CD14-positive monocyte (primary cell): ENCODE results near the gene CHMP2B. TPM values are rescaled to one million over a fixed set of nuclear protein-coding genes. Genes with fewer than 3 reads are reported as not detected.

Source experiments
- DNase-seq, 3 donors: peaks; one replicate each; pipeline ENCODE4 v3.0.0-alpha.2; 2011 to 2022
- H2AFZ ChIP-seq: 2 replicates; pipeline ENCODE4 v1.6.0; 2012; ENCODE audit warnings: mild to moderate bottlenecking, low read depth, low read length, inconsistent platforms; ENCODE audit not compliant: insufficient read depth, poor library complexity, severe bottlenecking
- H3K27ac ChIP-seq, 2 donors: 1 replicate in 1 of 2; 2 replicates in 1 of 2; pipeline ENCODE4 v1.5.1; 2012 to 2013; ENCODE audit warnings: low read length in 2 of 2, control low read depth in 1 of 2, inconsistent platforms in 1 of 2, low read depth in 1 of 2, mild to moderate bottlenecking in 1 of 2
- H3K27me3 ChIP-seq, 2 donors: one replicate each; pipeline versions ENCODE4 v1.6.0 to v1.6.1; 2011 to 2013; ENCODE audit warnings: low read length in 2 of 2; ENCODE audit not compliant: control insufficient read depth in 2 of 2, insufficient read depth in 2 of 2
- H3K36me3 ChIP-seq, 2 donors: replicated peaks in 1 of 2; 1 replicate in 1 of 2; 2 replicates in 1 of 2; pipeline versions ENCODE4 v1.5.1 to v1.6.1; 2012 to 2013; ENCODE audit warnings: low read length in 2 of 2, control low read depth in 1 of 2, inconsistent platforms in 1 of 2, mild to moderate bottlenecking in 1 of 2; ENCODE audit not compliant: insufficient read depth in 2 of 2, control insufficient read depth in 1 of 2
- H3K4me1 ChIP-seq, 2 donors: 1 replicate in 1 of 2; 2 replicates in 1 of 2; pipeline versions ENCODE4 v1.5.1 to v1.6.1; 2012 to 2013; ENCODE audit warnings: low read length in 2 of 2, control low read depth in 1 of 2, inconsistent platforms in 1 of 2, mild to moderate bottlenecking in 1 of 2, moderate library complexity in 1 of 2; ENCODE audit not compliant: insufficient read depth in 2 of 2, control insufficient read depth in 1 of 2
- H3K4me2 ChIP-seq: replicated peaks from 2 replicates; pipeline ENCODE3; 2012; ENCODE audit warnings: low read length, moderate library complexity, mild to moderate bottlenecking; ENCODE audit not compliant: poor library complexity, severe bottlenecking; ENCODE audit errors: extremely low read depth
- H3K4me3 ChIP-seq, 3 experiments: fragments of 200-600 bp in 1 of 3; sonication (generic) in 1 of 3; replicated peaks in 1 of 3; 1 replicate in 2 of 3; 2 replicates in 1 of 3; pipeline ENCODE4 v1.5.1; 2011 to 2013; ENCODE audit warnings: low read length in 3 of 3, mild to moderate bottlenecking in 3 of 3, control low read depth in 2 of 3, low read depth in 2 of 3, inconsistent platforms in 1 of 3, moderate library complexity in 1 of 3
- H3K79me2 ChIP-seq: 2 replicates; pipeline ENCODE4 v1.6.0; 2012; ENCODE audit warnings: mild to moderate bottlenecking, control low read depth, inconsistent platforms, low read length, moderate library complexity; ENCODE audit not compliant: insufficient read depth
- H3K9ac ChIP-seq: 2 replicates; pipeline ENCODE4 v1.6.0; 2017; ENCODE audit warnings: low read length, mild to moderate bottlenecking; ENCODE audit not compliant: insufficient read depth, poor library complexity, severe bottlenecking
- H3K9me3 ChIP-seq, 2 donors: replicated peaks in 1 of 2; 1 replicate in 1 of 2; 2 replicates in 1 of 2; pipeline versions ENCODE4 v1.5.1 to v1.6.1; 2012 to 2013; ENCODE audit warnings: low read length in 2 of 2, control low read depth in 1 of 2; ENCODE audit not compliant: control insufficient read depth in 1 of 2, insufficient read depth in 1 of 2
- H4K20me1 ChIP-seq: 2 replicates; pipeline ENCODE4 v1.6.0; 2012; ENCODE audit warnings: mild to moderate bottlenecking, low read length, control low read depth, moderate library complexity; ENCODE audit not compliant: insufficient read depth
- H3K27ac Mint-ChIP-seq, 7 donors: one replicate each; pipeline ENCODE4 v1.8.0; 2020; ENCODE audit warnings: mild to moderate bottlenecking in 7 of 7, mixed read lengths in 7 of 7, moderate library complexity in 6 of 7, inconsistent platforms in 2 of 7
- H3K27me3 Mint-ChIP-seq, 3 donors: one replicate each; pipeline ENCODE4 v1.8.0; 2021 to 2022; ENCODE audit warnings: low read depth in 3 of 3, mild to moderate bottlenecking in 3 of 3, mixed read lengths in 3 of 3, moderate library complexity in 3 of 3, inconsistent platforms in 1 of 3
- H3K36me3 Mint-ChIP-seq, 2 donors: one replicate each; pipeline ENCODE4 v1.8.0; 2020; ENCODE audit warnings: mixed read lengths in 2 of 2, inconsistent platforms in 1 of 2, mild to moderate bottlenecking in 1 of 2
- H3K4me1 Mint-ChIP-seq: one replicate; pipeline ENCODE4 v1.8.0; 2020; ENCODE audit warnings: mild to moderate bottlenecking, mixed read lengths
- H3K4me3 Mint-ChIP-seq, 2 donors: one replicate each; pipeline ENCODE4 v1.8.0; 2020; ENCODE audit warnings: mild to moderate bottlenecking in 2 of 2, mixed read lengths in 2 of 2, moderate library complexity in 1 of 2
- H3K9me3 Mint-ChIP-seq, 7 donors: one replicate each; pipeline ENCODE4 v1.8.0; 2020 to 2022; ENCODE audit warnings: mixed read lengths in 7 of 7, mild to moderate bottlenecking in 6 of 7, moderate library complexity in 6 of 7, inconsistent platforms in 2 of 7
- WGBS: methylation state at CpG from one replicate; pipeline ENCODE4 v1.1.5; 2013; ENCODE audit warnings: missing lambda C conversion rate; ENCODE audit not compliant: insufficient coverage; 5-methylcytosine and 5-hydroxymethylcytosine counted together
- intact Hi-C, 2 donors: fragments of 100-400 bp; cut with micrococcal nuclease; formaldehyde crosslinking; loops; one replicate each; pipeline versions ENCODE4 v1.15.0 to v1.15.1; 2023
- polyA plus RNA-seq, 3 donors: library from polyadenylated mRNA; depleted of rRNA in 1 of 3; unstranded in 2 of 3; stranded (reverse) in 1 of 3; fragments of 300-500 nt in 2 of 3; fragments of >200 nt in 1 of 3; fragmentation: Illumina TruSeq in 2 of 3; gene quantifications; 1 replicate in 2 of 3; 2 replicates in 1 of 3; pipeline ENCODE4 v1.2.3, GENCODE V29; 2012 to 2021
- TF ChIP-seq, protein P1 (sequence below): fragments of 200-600 bp; IDR thresholded peaks from one replicate; pipeline ENCODE4 v1.8.0; 2022; ENCODE audit warnings: antibody characterized with exemption, mild to moderate bottlenecking

Gene CHMP2B
- polyA plus RNA-seq, 3 donors: 20.2 to 67.9 (median 62.1) TPM

DNA sequence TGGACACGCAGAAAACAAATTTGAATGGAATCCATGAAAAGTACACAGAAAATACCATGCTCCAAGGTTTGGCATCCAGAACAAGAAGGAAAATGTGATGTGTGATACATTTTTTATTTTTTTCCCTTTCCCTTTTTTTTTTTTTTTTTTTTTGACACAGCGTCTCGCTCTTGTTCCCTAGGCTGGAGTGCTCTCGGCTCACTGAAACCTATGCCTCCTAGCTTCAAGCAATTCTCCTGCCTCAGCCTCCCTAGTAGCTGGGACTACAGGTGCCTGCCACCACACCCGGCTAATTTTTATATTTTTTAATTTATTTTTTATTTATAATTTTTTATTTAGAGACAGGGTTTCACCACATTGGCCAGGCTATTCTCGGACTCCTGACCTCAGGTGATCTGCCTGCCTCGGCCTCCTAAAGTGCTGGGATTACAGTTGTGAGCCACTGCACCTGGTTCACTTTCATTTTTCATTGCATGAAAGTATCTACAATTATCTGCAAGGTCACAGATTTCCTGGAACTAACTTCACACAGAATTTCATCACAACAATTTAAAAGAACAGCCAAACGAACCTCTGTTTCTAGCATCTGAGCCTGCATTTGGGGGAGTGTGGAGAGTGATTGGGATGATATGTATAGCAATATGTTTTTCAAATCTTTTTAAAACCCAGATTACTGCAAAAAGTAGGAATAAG, 41.0 kb downstream of the CHMP2B start:
- 33% methylated on average over 2 of the region's 8 CpGs for WGBS
- Histone ChIP-seq H3K4me2 (no peak overlapping the region), H3K27ac (no peak overlapping the region), H3K79me2 (no peaks in the 10 kb centered on the region), H3K4me1 (peaks cover 7 to 13% of the 10 kb centered on the region in 2 donors), H3K27me3 (no peaks in the 10 kb centered on the region), H3K9ac (no peak overlapping the region), H2AFZ (no peak overlapping the region), H4K20me1 (no peaks in the 10 kb centered on the region), H3K4me3 (no peak overlapping the region), H3K9me3 (no peaks in the 10 kb centered on the region), H3K36me3 (no peaks in the 10 kb centered on the region)
- intact Hi-C loops: no loop called here
- no peak overlapping the region for H3K27ac Mint-ChIP-seq
- H3K27me3 Mint-ChIP-seq: no peaks in the 10 kb centered on the region
- H3K36me3 Mint-ChIP-seq: no peaks in the 10 kb centered on the region
- TF ChIP-seq, protein P1, sequence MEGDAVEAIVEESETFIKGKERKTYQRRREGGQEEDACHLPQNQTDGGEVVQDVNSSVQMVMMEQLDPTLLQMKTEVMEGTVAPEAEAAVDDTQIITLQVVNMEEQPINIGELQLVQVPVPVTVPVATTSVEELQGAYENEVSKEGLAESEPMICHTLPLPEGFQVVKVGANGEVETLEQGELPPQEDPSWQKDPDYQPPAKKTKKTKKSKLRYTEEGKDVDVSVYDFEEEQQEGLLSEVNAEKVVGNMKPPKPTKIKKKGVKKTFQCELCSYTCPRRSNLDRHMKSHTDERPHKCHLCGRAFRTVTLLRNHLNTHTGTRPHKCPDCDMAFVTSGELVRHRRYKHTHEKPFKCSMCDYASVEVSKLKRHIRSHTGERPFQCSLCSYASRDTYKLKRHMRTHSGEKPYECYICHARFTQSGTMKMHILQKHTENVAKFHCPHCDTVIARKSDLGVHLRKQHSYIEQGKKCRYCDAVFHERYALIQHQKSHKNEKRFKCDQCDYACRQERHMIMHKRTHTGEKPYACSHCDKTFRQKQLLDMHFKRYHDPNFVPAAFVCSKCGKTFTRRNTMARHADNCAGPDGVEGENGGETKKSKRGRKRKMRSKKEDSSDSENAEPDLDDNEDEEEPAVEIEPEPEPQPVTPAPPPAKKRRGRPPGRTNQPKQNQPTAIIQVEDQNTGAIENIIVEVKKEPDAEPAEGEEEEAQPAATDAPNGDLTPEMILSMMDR: no peak
- H3K9me3 Mint-ChIP-seq: no peaks in the 10 kb centered on the region
- H3K4me3 Mint-ChIP-seq: no peak overlapping the region
- H3K4me1 Mint-ChIP-seq: peaks cover 26% of the 10 kb centered on the region
- DNase-seq: no peak

DNA sequence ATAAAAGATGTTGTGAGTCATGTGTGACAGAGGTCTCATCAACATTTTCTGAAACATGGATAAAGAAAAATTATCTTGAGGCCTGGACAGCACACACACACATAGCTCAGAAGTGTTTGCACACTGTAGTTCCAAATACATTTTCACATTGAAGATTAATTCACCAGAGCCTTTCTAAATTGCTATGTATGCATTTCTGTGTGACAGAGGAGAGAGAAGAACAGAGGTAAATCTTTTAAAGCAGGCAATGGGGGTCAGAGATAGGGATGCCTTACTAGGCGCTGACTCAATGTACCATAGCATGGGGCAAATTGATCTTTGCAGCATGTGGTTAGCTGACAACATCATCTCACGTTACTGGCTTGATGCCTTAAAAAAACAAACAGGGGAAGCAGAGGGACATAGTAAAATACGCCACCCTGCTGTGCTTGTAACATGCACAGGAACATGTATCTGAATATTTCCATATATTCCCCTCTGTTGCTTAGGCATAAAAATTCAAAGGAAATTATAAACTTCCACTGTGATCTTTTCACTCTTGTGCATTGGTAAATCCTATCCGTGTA, 41.6 kb downstream of the CHMP2B start:
- H4K20me1 ChIP-seq: no peaks in the 10 kb centered on the region
- Mint-ChIP-seq H3K36me3 (no peaks in the 10 kb centered on the region), H3K27me3 (no peaks in the 10 kb centered on the region), H3K4me3 (no peak overlapping the region), H3K4me1 (peaks cover 28% of the 10 kb centered on the region), H3K27ac (no peak overlapping the region), H3K9me3 (no peaks in the 10 kb centered on the region)
- no peak overlapping the region for H3K9ac ChIP-seq
- TF ChIP-seq, protein P1: no peak
- no peaks in the 10 kb centered on the region for H3K36me3 ChIP-seq
- no peak overlapping the region for H2AFZ ChIP-seq
- 100% methylated on average over 1 of the region's 4 CpGs for WGBS
- H3K79me2 ChIP-seq: no peaks in the 10 kb centered on the region
- H3K27ac ChIP-seq: no peak overlapping the region
- peaks cover 7 to 13% of the 10 kb centered on the region in 2 donors for H3K4me1 ChIP-seq
- intact Hi-C loops: no loop called here
- H3K4me3 ChIP-seq: no peak overlapping the region
- no peak overlapping the region for H3K4me2 ChIP-seq
- H3K9me3 ChIP-seq: no peaks in the 10 kb centered on the region
- no peaks in the 10 kb centered on the region for H3K27me3 ChIP-seq
- DNase-seq: no peak
